SK-N-SH treated with all-trans-retinoic acid at 6 μM for 48 hours (cell line): ENCODE results near the gene TLN1.

Source experiments
- ATAC-seq: fragments of 200-7000 bp; cut with Tn5 transposase; 3 replicates; pipeline ENCODE4 v1.9.1; 2020; ENCODE audit warnings: mild to moderate bottlenecking, moderate library complexity
- ARNTL ChIP-seq: fragments of 450-650 bp; formaldehyde crosslinking; IDR thresholded peaks from 2 replicates; pipeline ENCODE4 v1.5.0; 2020; ENCODE audit warnings: low read depth, mild to moderate bottlenecking, moderate library complexity, borderline replicate concordance
- BACH2 ChIP-seq: fragments of 250-450 bp; sonication (Bioruptor Pico); IDR thresholded peaks from 2 replicates; pipeline ENCODE4 v1.9.0; 2021; ENCODE audit warnings: mild to moderate bottlenecking, borderline replicate concordance
- CSDC2 ChIP-seq: fragments of 250-450 bp; sonication (Bioruptor Pico); IDR thresholded peaks from 2 replicates; pipeline ENCODE4 v1.5.0; 2020; ENCODE audit warnings: mild to moderate bottlenecking, moderate library complexity
- ESRRG ChIP-seq: fragments of 250-450 bp; sonication (Bioruptor Pico); IDR thresholded peaks from 2 replicates; pipeline ENCODE4 v1.6.1; 2021; ENCODE audit warnings: mild to moderate bottlenecking
- GLIS3 ChIP-seq: fragments of 250-450 bp; sonication (Bioruptor Pico); IDR thresholded peaks from 2 replicates; pipeline ENCODE4 v1.5.0; 2020; ENCODE audit warnings: mild to moderate bottlenecking, moderate library complexity
- ISL1 ChIP-seq: fragments of 250-450 bp; sonication (Bioruptor Pico); IDR thresholded peaks from 2 replicates; pipeline ENCODE4 v2.1.2; 2022; ENCODE audit warnings: mild to moderate bottlenecking, moderate library complexity
- OSR1 ChIP-seq: fragments of 250-450 bp; sonication (Bioruptor Pico); IDR thresholded peaks from 2 replicates; pipeline ENCODE4 v1.8.0; 2022; ENCODE audit warnings: moderate library complexity, mild to moderate bottlenecking, inconsistent platforms
- PPARA ChIP-seq: fragments of 250-450 bp; sonication (Bioruptor Pico); IDR thresholded peaks from 2 replicates; pipeline ENCODE4 v1.5.0; 2020; ENCODE audit warnings: mild to moderate bottlenecking, borderline replicate concordance
- RARB ChIP-seq: fragments of 250-450 bp; sonication (Bioruptor Pico); IDR thresholded peaks from 2 replicates; pipeline ENCODE4 v1.8.0; 2021; ENCODE audit warnings: mild to moderate bottlenecking, moderate library complexity
- SNAI2 ChIP-seq: fragments of 250-450 bp; sonication (Bioruptor Pico); IDR thresholded peaks from 2 replicates; pipeline ENCODE4 v1.5.0; 2020; ENCODE audit warnings: mild to moderate bottlenecking, moderate library complexity
- TCF4 ChIP-seq: fragments of 250-450 bp; sonication (Bioruptor Pico); IDR thresholded peaks from 2 replicates; pipeline ENCODE4 v1.8.0; 2021; ENCODE audit warnings: mild to moderate bottlenecking, moderate library complexity, borderline replicate concordance
- TOX ChIP-seq: fragments of 250-450 bp; sonication (Bioruptor Pico); IDR thresholded peaks from 2 replicates; pipeline ENCODE4 v1.8.0; 2021; ENCODE audit warnings: mild to moderate bottlenecking, moderate library complexity, borderline replicate concordance
- ZC3H10 ChIP-seq: fragments of 250-450 bp; sonication (Bioruptor Pico); IDR thresholded peaks from 2 replicates; pipeline ENCODE4 v1.5.1; 2021; ENCODE audit warnings: mild to moderate bottlenecking, moderate library complexity
- ZFP3 ChIP-seq: fragments of 250-450 bp; sonication (Bioruptor Pico); IDR thresholded peaks from 2 replicates; pipeline ENCODE4 v1.5.0; 2020; ENCODE audit warnings: mild to moderate bottlenecking, moderate library complexity
- ZFP30 ChIP-seq: fragments of 450-650 bp; formaldehyde crosslinking; IDR thresholded peaks from 2 replicates; pipeline ENCODE4 v1.5.0; 2022; ENCODE audit warnings: mild to moderate bottlenecking, moderate library complexity
- ZNF565 ChIP-seq: fragments of 450-650 bp; formaldehyde crosslinking; conservative IDR thresholded peaks from 2 replicates; pipeline ENCODE4 v1.5.0; 2020; ENCODE audit warnings: low read depth, mild to moderate bottlenecking, moderate library complexity
- ZNF8 ChIP-seq: fragments of 450-650 bp; formaldehyde crosslinking; IDR thresholded peaks from 2 replicates; pipeline ENCODE4 v1.5.0; 2020; ENCODE audit warnings: mild to moderate bottlenecking, moderate library complexity
- TF ChIP-seq, protein P1 (sequence below): fragments of 250-450 bp; sonication (Bioruptor Pico); IDR thresholded peaks from 2 replicates; pipeline ENCODE4 v1.8.0; 2021; ENCODE audit warnings: low read depth, mild to moderate bottlenecking, moderate library complexity, borderline replicate concordance
- TF ChIP-seq, protein P2 (sequence below): fragments of 250-450 bp; sonication (Bioruptor Pico); IDR thresholded peaks from 2 replicates; pipeline ENCODE4 v1.5.1; 2021; ENCODE audit warnings: mild to moderate bottlenecking, moderate library complexity
- TF ChIP-seq, protein P3 (sequence below): fragments of 250-450 bp; sonication (Bioruptor Pico); IDR thresholded peaks from 2 replicates; pipeline ENCODE4 v1.5.1; 2020; ENCODE audit warnings: low read depth, mild to moderate bottlenecking, moderate library complexity
- TF ChIP-seq, protein P4 (sequence below): fragments of 250-450 bp; sonication (Bioruptor Pico); IDR thresholded peaks from 2 replicates; pipeline ENCODE4 v1.5.0; 2020; ENCODE audit warnings: mild to moderate bottlenecking, moderate library complexity

Gene TLN1

DNA sequence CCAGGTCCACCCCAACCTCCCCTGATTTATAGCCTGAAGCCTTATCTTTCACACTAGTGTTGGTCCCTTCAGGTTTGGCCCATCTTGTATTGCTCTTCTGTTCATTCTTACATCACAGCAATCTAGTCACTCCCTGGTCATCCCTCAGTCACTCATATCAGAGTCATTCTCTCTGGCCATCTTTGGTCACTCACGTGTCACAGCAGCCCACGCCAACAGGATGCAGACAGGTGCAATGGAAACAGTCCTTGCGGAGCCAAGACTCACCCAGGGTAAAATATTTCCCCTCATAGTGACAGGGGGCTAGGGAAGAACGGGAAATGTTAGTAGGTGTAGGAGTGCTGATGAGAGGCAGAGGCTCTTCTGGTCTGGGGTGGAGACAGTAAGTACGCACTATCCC, 21.5 kb upstream of the TLN1 start:
- no peak for ATAC-seq
- no peak for TF ChIP-seq ZC3H10
- TF ChIP-seq, protein P1, sequence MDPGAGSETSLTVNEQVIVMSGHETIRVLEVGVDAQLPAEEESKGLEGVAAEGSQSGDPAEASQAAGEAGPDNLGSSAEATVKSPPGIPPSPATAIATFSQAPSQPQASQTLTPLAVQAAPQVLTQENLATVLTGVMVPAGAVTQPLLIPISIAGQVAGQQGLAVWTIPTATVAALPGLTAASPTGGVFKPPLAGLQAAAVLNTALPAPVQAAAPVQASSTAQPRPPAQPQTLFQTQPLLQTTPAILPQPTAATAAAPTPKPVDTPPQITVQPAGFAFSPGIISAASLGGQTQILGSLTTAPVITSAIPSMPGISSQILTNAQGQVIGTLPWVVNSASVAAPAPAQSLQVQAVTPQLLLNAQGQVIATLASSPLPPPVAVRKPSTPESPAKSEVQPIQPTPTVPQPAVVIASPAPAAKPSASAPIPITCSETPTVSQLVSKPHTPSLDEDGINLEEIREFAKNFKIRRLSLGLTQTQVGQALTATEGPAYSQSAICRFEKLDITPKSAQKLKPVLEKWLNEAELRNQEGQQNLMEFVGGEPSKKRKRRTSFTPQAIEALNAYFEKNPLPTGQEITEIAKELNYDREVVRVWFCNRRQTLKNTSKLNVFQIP (CRISPR knock-in tag) = no peak
- TF ChIP-seq ARNTL = no peak
- TF ChIP-seq ZFP3 = no peak
- no peak for TF ChIP-seq ZNF8
- no peak for TF ChIP-seq TOX (CRISPR knock-in tag)
- TF ChIP-seq CSDC2 = no peak
- TF ChIP-seq, protein P2, sequence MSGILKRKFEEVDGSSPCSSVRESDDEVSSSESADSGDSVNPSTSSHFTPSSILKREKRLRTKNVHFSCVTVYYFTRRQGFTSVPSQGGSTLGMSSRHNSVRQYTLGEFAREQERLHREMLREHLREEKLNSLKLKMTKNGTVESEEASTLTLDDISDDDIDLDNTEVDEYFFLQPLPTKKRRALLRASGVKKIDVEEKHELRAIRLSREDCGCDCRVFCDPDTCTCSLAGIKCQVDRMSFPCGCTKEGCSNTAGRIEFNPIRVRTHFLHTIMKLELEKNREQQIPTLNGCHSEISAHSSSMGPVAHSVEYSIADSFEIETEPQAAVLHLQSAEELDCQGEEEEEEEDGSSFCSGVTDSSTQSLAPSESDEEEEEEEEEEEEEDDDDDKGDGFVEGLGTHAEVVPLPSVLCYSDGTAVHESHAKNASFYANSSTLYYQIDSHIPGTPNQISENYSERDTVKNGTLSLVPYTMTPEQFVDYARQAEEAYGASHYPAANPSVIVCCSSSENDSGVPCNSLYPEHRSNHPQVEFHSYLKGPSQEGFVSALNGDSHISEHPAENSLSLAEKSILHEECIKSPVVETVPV (CRISPR knock-in tag) = no peak
- TF ChIP-seq TCF4 (CRISPR knock-in tag) = no peak
- TF ChIP-seq ESRRG = no peak
- no peak for TF ChIP-seq OSR1 (CRISPR knock-in tag)

DNA sequence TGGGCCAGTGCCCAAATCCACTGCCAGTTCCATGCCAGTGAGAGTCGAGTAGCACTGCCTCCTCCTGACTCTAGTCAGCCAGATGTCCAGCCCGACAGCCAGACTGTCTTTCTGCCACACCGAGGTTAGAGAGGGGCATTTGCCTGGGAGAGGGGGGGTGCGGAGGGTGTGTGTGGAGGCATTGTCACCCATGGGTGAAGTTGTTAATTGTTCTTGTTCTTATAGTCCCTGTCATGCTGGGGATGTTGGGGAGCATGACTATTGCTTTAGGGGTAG, 18.2 kb upstream of the TLN1 start:
- ATAC-seq = no peak
- TF ChIP-seq GLIS3 (CRISPR knock-in tag) = no peak
- no peak for TF ChIP-seq ZNF565 (CRISPR knock-in tag)
- TF ChIP-seq ISL1 (CRISPR knock-in tag) = no peak
- no peak for TF ChIP-seq ZNF8
- TF ChIP-seq PPARA = no peak
- no peak for TF ChIP-seq CSDC2
- TF ChIP-seq, protein P3, sequence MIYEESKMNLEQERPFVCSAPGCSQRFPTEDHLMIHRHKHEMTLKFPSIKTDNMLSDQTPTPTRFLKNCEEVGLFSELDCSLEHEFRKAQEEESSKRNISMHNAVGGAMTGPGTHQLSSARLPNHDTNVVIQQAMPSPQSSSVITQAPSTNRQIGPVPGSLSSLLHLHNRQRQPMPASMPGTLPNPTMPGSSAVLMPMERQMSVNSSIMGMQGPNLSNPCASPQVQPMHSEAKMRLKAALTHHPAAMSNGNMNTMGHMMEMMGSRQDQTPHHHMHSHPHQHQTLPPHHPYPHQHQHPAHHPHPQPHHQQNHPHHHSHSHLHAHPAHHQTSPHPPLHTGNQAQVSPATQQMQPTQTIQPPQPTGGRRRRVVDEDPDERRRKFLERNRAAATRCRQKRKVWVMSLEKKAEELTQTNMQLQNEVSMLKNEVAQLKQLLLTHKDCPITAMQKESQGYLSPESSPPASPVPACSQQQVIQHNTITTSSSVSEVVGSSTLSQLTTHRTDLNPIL (CRISPR knock-in tag) = no peak

DNA sequence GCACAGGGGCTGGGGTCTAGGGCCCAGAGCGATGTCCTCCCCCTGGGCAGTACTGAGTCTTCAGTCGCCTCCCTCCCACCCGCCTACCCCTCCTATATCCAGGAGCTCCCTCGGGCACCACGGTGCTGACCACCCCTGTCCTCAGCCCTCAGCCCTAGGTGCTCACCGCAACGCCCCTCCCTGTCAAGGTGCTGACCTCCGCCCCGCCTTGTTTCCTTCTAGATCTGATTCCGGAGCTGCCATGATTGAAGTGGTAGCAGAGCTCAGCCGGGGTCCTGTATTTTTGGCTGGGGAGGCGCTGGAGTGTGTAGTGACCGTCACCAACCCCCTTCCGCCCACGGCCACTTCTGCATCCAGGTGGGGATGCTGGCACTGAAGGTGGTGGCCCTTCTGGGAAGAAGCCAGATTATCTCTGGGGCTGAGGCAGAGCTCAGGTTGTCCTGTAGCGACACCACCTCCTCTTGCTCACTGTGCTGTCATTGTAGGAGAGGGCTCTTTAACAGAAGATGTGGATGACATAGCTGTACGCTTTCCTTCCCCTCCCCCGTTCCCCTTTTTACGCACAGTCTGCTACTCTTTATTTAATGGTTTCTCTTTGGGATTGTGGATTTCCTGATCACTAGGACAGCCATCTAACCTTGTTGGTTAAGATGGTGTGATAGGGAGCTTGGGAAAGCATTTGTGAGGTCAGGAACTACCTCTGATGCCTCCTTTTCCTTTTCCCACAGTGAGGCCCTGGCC, 17.7 kb upstream of the TLN1 start:
- peak; percentile 46 for ATAC-seq
- TF ChIP-seq ZFP30 (no peak), OSR1 (CRISPR knock-in tag) (no peak), RARB (no peak), ISL1 (CRISPR knock-in tag) (no peak), PPARA (no peak), ZFP3 (no peak)
- TF ChIP-seq, protein P4, sequence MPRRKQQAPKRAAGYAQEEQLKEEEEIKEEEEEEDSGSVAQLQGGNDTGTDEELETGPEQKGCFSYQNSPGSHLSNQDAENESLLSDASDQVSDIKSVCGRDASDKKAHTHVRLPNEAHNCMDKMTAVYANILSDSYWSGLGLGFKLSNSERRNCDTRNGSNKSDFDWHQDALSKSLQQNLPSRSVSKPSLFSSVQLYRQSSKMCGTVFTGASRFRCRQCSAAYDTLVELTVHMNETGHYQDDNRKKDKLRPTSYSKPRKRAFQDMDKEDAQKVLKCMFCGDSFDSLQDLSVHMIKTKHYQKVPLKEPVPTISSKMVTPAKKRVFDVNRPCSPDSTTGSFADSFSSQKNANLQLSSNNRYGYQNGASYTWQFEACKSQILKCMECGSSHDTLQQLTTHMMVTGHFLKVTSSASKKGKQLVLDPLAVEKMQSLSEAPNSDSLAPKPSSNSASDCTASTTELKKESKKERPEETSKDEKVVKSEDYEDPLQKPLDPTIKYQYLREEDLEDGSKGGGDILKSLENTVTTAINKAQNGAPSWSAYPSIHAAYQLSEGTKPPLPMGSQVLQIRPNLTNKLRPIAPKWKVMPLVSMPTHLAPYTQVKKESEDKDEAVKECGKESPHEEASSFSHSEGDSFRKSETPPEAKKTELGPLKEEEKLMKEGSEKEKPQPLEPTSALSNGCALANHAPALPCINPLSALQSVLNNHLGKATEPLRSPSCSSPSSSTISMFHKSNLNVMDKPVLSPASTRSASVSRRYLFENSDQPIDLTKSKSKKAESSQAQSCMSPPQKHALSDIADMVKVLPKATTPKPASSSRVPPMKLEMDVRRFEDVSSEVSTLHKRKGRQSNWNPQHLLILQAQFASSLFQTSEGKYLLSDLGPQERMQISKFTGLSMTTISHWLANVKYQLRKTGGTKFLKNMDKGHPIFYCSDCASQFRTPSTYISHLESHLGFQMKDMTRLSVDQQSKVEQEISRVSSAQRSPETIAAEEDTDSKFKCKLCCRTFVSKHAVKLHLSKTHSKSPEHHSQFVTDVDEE (CRISPR knock-in tag) = no peak
- TF ChIP-seq, all 23 proteins: peak for 0

DNA sequence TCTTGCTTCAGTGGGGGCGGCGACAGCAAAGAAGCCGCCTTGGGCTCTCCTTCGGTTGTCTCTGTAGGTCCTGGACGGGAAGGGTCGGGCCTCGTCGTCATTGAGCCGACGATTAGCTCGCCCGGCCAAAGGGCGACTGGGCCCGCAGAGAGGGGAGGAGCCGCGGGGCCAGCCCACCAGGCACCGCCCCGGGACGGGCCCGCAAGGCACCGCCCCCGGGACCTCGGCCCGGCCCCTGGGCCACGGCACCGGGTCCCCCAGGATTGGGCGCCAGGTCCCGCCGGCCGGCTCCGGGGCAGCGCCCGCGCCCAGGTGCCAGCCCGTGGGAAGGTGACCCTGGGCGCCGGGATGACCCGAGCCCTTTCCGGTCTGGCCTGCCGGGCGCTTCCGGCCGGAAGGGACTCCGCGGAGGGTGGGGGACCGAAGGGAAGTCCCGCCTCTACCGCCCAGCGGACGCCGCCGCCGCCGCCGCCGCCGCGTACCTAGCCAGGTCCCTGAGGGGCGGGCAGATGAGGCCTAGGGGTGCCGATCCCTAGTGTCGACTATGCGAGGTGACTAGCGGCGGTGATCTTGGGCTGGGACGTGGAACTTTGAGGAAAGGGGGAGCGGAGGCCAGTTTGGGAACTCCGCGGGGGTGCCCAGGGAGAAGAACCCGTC, 17.0 kb upstream of the TLN1 start, which contains the start of the genes GBA2 and RGP1:
TSS of gene GBA2 (minus strand) at position 371 of the 657 bp plus-strand sequence. CDS start 524 bp downstream, outside the sequence.
TSS of gene RGP1 (plus strand) at position 430 of the 657 bp plus-strand sequence. CDS start 469 bp downstream, outside the sequence.
- peak; percentile 90 for ATAC-seq
- no peak for TF ChIP-seq ARNTL

DNA sequence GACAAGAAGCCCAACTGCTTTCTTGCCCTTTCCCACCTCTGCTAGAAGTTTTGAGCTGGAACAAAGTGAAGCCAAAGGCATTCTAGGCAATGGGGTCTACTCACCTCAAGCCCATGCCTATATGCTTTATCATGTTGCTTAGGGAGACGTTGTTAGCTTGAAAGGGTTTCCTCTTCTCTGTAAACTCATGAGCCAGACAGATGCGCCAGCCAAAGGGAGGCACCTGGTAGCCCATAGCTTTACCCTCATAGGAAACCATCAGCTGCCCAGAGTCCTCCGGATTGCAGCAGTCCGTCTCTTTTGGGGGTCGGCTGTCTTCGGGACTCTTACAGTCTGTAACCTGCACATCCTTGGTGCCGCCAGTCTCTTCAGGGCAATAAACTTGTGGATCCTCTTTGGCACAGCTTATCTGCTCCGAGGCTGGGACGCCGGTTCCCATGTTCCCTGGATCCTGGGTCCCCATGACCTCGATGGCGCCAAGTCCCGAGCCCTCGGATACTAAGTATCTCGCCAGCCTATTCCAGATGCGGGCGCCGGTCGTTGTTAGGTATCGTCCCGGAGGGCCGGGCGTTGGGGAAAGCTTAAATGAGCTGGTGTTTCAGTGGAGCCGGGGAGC, 16.4 kb upstream of the TLN1 start:
- ATAC-seq = peak; percentile 9
- TF ChIP-seq ISL1 (CRISPR knock-in tag) = no peak
- TF ChIP-seq SNAI2 = no peak
- TF ChIP-seq RARB = no peak
- TF ChIP-seq ZC3H10 = no peak
- TF ChIP-seq OSR1 (CRISPR knock-in tag) = no peak
- no peak for TF ChIP-seq BACH2 (CRISPR knock-in tag)
- TF ChIP-seq, protein P3 (CRISPR knock-in tag) = no peak
- TF ChIP-seq, protein P1 (CRISPR knock-in tag) = no peak
